HG02938 (cell line): ENCODE measurements around the gene CRISPLD2.

Experiments
- ATAC-seq: cut with Tn5 transposase; IDR thresholded peaks from one replicate; pipeline ENCODE4 v1.9.1; 2021; ENCODE audit warnings: mild to moderate bottlenecking, moderate library complexity; ENCODE audit not compliant: unreplicated experiment

The CRISPLD2 gene

DNA sequence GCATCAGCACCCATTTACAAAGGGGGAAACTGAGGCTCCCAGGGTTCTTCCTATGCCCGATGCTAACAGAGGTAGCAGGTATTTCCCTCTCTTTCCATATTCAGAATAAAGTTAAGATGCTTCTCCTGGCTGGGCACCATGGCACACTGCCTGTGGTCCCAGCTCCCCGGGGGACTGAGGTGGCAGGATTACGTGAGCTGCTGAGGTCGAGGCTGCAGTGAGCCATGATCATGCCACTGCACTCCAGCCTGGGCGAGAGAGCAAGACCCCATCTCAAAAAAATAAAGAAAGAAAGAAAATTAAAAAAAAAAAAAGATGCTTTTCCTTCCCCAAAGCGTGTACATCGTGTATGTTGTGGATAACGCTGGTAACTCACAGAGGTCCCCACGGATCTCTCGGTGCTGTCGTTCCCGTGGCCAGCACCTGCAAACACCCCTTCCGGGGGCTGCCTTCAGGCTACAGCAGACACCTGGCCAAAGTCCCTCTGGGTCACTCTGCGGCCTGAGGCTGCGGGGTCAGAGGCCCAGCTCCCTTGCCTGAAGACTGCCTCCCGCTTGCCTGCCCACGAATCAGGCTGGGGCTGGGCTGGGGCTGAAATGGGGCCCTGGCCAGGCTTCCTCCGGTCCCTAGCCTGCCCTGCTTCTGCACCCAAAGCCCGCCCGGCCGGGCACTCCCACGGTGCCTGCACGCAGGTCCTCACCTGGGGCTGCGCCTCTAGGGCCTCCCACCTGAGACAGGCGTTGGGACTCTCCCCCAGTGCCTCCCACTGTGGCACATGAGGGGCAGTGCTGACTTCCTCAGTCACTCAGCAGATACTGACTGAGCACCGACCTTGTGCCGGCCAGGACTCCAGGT lies 128.4 kb downstream of the CRISPLD2 start:
- no peak for ATAC-seq

- no peak for ATAC-seq
These were observed 129.2 kb downstream of the CRISPLD2 start for GRCh38 chr16:84948851-84949610.

- no peak for ATAC-seq
These were observed 130.1 kb downstream of the CRISPLD2 start for GRCh38 chr16:84949772-84950436.

DNA sequence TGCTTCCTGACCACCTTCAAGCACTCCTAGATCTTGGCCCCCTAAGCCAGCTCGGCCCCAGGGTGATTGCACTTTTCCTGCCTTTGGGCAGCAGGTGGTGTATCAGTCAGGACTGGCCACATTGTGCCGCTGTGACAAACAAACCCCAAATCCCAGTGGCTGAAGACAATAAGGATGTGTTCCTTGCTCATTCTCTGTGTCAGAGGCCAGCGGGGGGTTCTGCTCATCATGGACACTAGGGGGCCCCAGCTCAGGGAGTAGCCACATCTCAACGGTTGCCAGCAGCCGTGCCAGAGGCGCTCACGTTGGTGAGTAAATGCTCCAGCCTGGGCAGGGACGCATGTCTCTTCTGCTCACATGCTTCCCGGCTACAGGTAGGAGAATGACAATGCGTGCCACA lies 131.1 kb downstream of the CRISPLD2 start:
- no peak for ATAC-seq

GRCh38 chr16:84952335-84953189 lies 132.8 kb downstream of the CRISPLD2 start:
- no peak for ATAC-seq

- ATAC-seq = no peak
These were observed 133.5 kb downstream of the CRISPLD2 start for GRCh38 chr16:84953190-84953746.

DNA sequence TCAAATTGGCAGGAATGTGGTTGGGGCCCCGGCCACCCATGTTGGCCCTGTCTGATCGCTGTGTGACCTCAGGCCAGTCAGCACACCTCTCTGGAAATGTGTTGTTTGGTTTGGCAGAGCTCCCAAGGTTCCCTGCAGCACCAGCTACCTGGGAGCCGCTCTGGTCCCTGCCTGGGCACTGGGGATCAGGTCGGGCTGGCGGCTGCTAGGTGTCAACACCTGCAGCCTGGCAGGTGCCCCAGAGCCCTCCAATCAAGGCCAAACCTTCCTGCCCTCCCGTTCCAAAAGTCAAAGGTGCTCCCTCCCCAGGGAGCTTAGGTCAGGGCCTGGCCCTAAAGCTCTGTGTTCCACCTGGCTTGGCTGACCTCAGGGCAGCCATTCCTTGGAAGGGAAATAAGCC lies 135.6 kb downstream of the CRISPLD2 start:
- ATAC-seq = no peak

GRCh38 chr16:84957192-84957591 lies 137.4 kb downstream of the CRISPLD2 start:
- no peak for ATAC-seq

- ATAC-seq = no peak
These were observed 138.0 kb downstream of the CRISPLD2 start for GRCh38 chr16:84957792-84958191.
